H1 (cell line): Measurements from ENCODE around the gene VWA1. TPM values are rescaled to one million over a fixed set of nuclear protein-coding genes. Genes with fewer than 3 reads are reported as not detected.

ENCODE experiments used
- SIN3A ChIP-seq, 2 experiments: IDR thresholded peaks in 1 of 2; conservative IDR thresholded peaks in 1 of 2; 2 replicates each; pipeline ENCODE4 v1.6.1; 2011 to 2012; ENCODE audit warnings: low read length in 2 of 2, improper control_type of control experiment in 1 of 2, low read depth in 1 of 2, mild to moderate bottlenecking in 1 of 2
- polyA plus RNA-seq, 7 experiments: library from polyadenylated mRNA; depleted of rRNA in 3 of 7; stranded (reverse) in 5 of 7; unstranded in 2 of 7; fragments of >200 nt in 5 of 7; fragments of 200-250 nt in 2 of 7; gene quantifications; 1 replicate in 5 of 7; 2 replicates in 1 of 7; 4 replicates in 1 of 7; pipeline versions ENCODE4 v1.2.1 to v1.2.3, GENCODE V29; 2011 to 2013; ENCODE audit warnings: missing spikeins in 2 of 7, mixed read lengths in 2 of 7
- total RNA-seq: library from RNA; stranded (reverse); fragmentation: NEBNext Ultra II Directional; extraction: Animal tissue kit (Norgen Biotek cat#: 25700); gene quantifications from 2 replicates; pipeline ENCODE4 v1.2.1, GENCODE V29; 2021

VWA1 gene
- total and polyA plus RNA-seq, 2 of the 8 experiments (the other 6 are each of a cell fraction or from before 2014, with no cell fraction given): 16.0 to 36.6 TPM

DNA sequence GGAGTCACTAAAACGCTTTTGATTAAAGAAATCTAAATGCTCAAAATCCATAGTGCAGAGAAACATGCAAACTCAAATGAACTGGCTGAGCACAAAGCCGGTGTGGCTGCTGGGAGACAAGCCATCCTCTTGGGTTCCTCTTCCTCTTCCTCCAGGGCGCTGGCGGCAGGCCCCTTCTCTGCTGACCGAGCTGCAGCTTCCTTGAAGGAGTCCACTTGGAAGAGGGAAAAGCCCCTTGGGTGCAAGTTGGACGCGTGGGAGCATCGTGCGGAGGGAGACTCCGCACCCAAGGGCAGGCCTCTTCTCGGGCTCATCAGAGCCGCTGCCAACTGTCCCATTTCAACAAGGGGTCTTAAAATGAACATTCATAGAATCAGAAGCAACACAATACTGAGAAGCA, 44.3 kb upstream of the VWA1 start (continued):
- TF ChIP-seq SIN3A (conservative IDR thresholded peaks at IDR 0.05 in 1 of 2, IDR thresholded peaks at IDR 0.05 in 1 of 2; ENCODE audit: low read depth in 1 of 2, low read length in 2 of 2): no peak
